AG04450 (cell line): ENCODE results near the gene ZNF263. TPM values are rescaled to one million over a fixed set of nuclear protein-coding genes. Genes with fewer than 3 reads are reported as not detected.

ENCODE experiments used
- CTCF ChIA-PET: fragments of 300-600, 350-600 bp; formaldehyde crosslinking; extraction: SDS; loops from one replicate; lab custom pipeline; 2022; ENCODE audit warnings: antibody characterized with exemption, inconsistent platforms; lab: Charles Lee
- POLR2A ChIA-PET: fragments of 350-600 bp; formaldehyde crosslinking; extraction: SDS; loops from one replicate; lab custom pipeline; 2021; ENCODE audit warnings: antibody characterized with exemption, inconsistent platforms; lab: Yijun Ruan, JAX
- DNase-seq: peaks from one replicate; pipeline ENCODE4 v3.0.0-alpha.2; 2011; ENCODE audit warnings: low read depth, low spot score
- H3K27ac ChIP-seq: one replicate; pipeline ENCODE4 v1.5.1; 2012; ENCODE audit warnings: low read depth, low read length, control low read depth
- H3K27me3 ChIP-seq: one replicate; pipeline ENCODE4 v1.6.0; 2012; ENCODE audit warnings: low read length; ENCODE audit not compliant: control insufficient read depth, insufficient read depth
- H3K4me3 ChIP-seq: 2 replicates; pipeline ENCODE4 v1.5.1; 2011; ENCODE audit warnings: mild to moderate bottlenecking, low read depth, low read length, control low read depth
- H3K9me3 ChIP-seq: 2 replicates; pipeline ENCODE4 v1.5.1; 2012; ENCODE audit warnings: low read length; ENCODE audit not compliant: control insufficient read depth, insufficient read depth
- CTCF ChIP-seq: IDR thresholded peaks from 2 replicates; pipeline ENCODE4 v1.5.1; 2011; ENCODE audit warnings: low read depth, low read length, control low read depth, inconsistent platforms
- polyA plus RNA-seq: library from polyadenylated mRNA; depleted of rRNA; stranded (reverse); fragments of >200 nt; gene quantifications from 2 replicates; pipeline ENCODE4 v1.2.3, GENCODE V29; 2011

ZNF263 gene
- polyA plus RNA-seq, 1 experiment = 13.2 TPM

DNA sequence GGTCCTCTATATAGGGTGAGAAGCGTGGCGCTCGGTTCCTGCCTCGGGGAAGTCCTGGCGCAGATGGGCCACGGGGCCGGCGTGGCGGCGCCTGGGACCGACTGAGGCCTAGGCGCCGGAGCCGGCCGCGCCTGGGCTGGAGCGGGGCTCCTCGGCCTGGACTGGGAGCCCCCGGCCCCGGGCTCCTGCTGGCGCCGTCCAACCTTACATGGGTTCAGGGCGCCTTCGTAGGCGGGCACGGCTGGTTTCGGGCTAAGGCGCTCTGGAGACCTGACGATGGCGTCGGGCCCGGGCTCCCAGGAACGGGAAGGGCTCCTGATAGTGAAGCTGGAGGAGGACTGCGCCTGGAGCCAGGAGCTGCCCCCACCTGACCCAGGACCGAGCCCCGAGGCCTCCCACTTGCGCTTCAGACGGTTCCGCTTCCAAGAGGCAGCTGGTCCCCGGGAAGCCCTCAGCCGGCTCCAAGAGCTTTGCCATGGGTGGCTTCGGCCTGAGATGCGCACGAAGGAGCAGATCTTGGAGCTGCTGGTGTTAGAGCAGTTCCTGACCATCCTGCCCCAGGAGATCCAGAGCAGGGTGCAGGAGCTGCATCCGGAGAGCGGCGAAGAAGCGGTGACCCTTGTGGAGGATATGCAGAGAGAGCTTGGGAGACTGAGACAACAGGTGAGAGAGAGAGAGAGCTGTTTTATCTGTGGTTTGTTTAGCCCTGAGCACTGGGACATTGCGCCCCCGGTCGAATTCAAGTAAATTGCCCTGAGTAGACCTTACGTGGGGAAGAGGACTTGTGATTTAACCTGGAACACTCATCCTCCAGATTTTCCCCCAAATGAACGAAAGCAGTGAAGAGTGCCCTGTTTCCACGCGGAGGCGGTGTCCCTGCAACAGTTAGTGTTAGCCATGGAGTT, 504 bp downstream of the ZNF263 start:
- Histone ChIP-seq H3K27me3 (peaks cover 2% of the 10 kb centered on the region), H3K9me3 (peaks cover 41% of the 10 kb centered on the region), H3K4me3 (peak overlapping the region; percentile 95), H3K27ac (peak overlapping the region; percentile 100)
- no peak for TF ChIP-seq CTCF
- ChIA-PET POLR2A (interaction anchor here (0.6 to 2.1 kb wide), 10 partner anchors 8 to 171 kb away, joined by 3 to 22 read pairs (median 6); partner anchors contain the start of genes TIGD7 and ZNF75A), CTCF (no interaction called here)
- DNase-seq = no peak

DNA sequence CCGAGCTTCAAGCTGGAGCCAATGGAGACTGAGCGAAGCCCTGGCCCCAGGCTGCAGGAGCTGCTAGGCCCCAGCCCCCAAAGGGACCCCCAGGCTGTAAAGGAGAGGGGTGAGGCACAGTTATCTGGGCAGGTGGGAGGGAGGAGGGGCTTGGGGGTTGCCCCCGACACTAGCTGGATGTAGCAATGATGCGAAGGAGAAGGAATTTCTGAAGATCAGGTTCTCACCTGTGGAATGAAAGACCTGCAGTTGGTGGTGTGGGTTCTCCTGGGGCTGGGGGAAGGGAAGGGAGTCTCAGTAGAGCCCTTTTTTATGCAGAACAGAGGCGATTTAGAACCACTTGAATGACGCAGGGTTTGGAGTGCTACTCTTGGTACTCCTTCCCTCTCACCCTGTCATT, 1.8 kb downstream of the ZNF263 start:
- peaks cover 54% of the 10 kb centered on the region for H3K9me3 ChIP-seq
- DNase-seq = no peak
- H3K4me3 ChIP-seq = peak overlapping the region; percentile 95
- no peaks in the 10 kb centered on the region for H3K27me3 ChIP-seq
- no peak for TF ChIP-seq CTCF
- ChIA-PET POLR2A (no interaction called here), CTCF (no interaction called here)
- H3K27ac ChIP-seq = no peak overlapping the region

DNA sequence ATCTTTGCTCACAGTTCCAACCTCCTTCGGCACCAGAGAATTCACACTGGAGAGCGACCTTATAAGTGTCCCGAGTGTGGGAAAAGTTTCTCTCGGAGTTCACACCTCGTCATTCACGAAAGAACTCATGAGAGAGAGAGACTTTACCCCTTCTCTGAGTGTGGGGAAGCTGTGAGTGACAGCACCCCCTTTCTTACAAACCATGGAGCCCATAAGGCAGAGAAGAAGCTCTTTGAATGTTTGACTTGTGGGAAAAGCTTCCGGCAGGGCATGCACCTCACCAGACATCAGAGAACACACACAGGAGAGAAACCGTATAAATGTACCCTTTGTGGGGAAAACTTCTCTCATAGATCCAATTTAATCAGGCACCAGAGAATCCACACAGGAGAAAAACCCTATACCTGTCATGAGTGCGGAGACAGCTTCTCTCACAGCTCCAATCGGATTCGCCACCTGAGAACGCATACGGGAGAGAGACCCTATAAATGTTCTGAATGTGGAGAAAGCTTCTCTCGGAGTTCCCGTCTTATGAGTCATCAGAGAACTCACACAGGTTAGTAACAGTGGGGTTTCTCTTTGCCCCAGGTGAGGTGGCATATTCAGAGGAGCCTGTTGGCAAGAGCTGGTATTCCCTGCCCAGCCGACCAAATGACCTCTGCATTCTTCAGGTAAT, 6.8 kb downstream of the ZNF263 start:
- no peak for DNase-seq
- no peak overlapping the region for H3K4me3 ChIP-seq
- CTCF ChIA-PET = no interaction called here
- no peaks in the 10 kb centered on the region for H3K27me3 ChIP-seq
- no peak for TF ChIP-seq CTCF
- no peak overlapping the region for H3K27ac ChIP-seq
- POLR2A ChIA-PET = no interaction called here
- H3K9me3 ChIP-seq = peaks cover 92% of the 10 kb centered on the region

GRCh38 chr16:3292604-3293003, 9.3 kb downstream of the ZNF263 start:
- no peak for TF ChIP-seq CTCF
- H3K27ac ChIP-seq = peak overlapping the region; percentile 11
- peaks cover 92% of the 10 kb centered on the region for H3K9me3 ChIP-seq
- no peak overlapping the region for H3K4me3 ChIP-seq
- no peak for DNase-seq
- CTCF ChIA-PET = no interaction called here
- no peaks in the 10 kb centered on the region for H3K27me3 ChIP-seq
- POLR2A ChIA-PET = interaction anchor here (0.6 to 1.1 kb wide), 2 partner anchors 9 to 191 kb away, joined by 3 to 4 read pairs; no protein-coding TSS in a partner anchor

GRCh38 chr16:3295209-3295608, 11.9 kb downstream of the ZNF263 start:
- DNase-seq = no peak
- Histone ChIP-seq H3K9me3 (peaks cover 70% of the 10 kb centered on the region), H3K27me3 (no peaks in the 10 kb centered on the region), H3K4me3 (no peak overlapping the region), H3K27ac (no peak overlapping the region)
- no peak for TF ChIP-seq CTCF
- POLR2A ChIA-PET = no interaction called here
- CTCF ChIA-PET = no interaction called here
